ENCODE measurements around the gene HOXD3. TPM values are rescaled to one million over a fixed set of nuclear protein-coding genes. Genes with fewer than 3 reads are reported as not detected.

Gene HOXD3
- total RNA-seq, 4 donors from 2014 or later: 0.56 to 3.1 (median 1.7) TPM; not detected in 1

- peak in 1 of 2 donors; percentile 82 for DNase-seq (ENCODE audit: low spot score in 2 of 2)
- intact Hi-C loops (cut with DNase I; ENCODE audit: low total_unique reads): no loop called here
- H3K4me3 ChIP-seq (ENCODE audit: low read depth, poor library complexity, severe bottlenecking): no peak overlapping the region
- TF ChIP-seq CTCF (IDR thresholded peaks at IDR 0.05): no peak
- no peak for TF ChIP-seq POLR2A (IDR thresholded peaks at IDR 0.05)
- 3 to 7% methylated on average over 29 to 48 of the region's 68 CpGs for WGBS, 2 donors
These were observed 21.1 kb downstream of the HOXD3 start for GRCh38 chr2:176178038-176178756.

GRCh38 chr2:176178757-176179295 is 21.7 kb downstream of the HOXD3 start:
- 20 to 23% methylated on average over 7 of the region's 7 CpGs for WGBS, 2 donors
- H3K4me3 ChIP-seq (ENCODE audit: low read depth, poor library complexity, severe bottlenecking): no peak overlapping the region
- DNase-seq (ENCODE audit: low spot score in 2 of 2): no peak
- TF ChIP-seq POLR2A (IDR thresholded peaks at IDR 0.05) (no peak), CTCF (IDR thresholded peaks at IDR 0.05) (no peak)
- intact Hi-C loops (cut with DNase I; ENCODE audit: low total_unique reads): no loop called here

GRCh38 chr2:176181551-176181950 is 24.4 kb downstream of the HOXD3 start:
- H3K4me3 ChIP-seq (ENCODE audit: low read depth, poor library complexity, severe bottlenecking): no peak overlapping the region
- DNase-seq (ENCODE audit: low spot score in 2 of 2): peak in 1 of 2 donors; percentile 42
- intact Hi-C loops (cut with DNase I; ENCODE audit: low total_unique reads): no loop called here
- WGBS, 2 donors: 73 to 80% methylated on average over 3 of the region's 3 CpGs
- TF ChIP-seq POLR2A (IDR thresholded peaks at IDR 0.05) (no peak), CTCF (IDR thresholded peaks at IDR 0.05) (no peak)

DNA sequence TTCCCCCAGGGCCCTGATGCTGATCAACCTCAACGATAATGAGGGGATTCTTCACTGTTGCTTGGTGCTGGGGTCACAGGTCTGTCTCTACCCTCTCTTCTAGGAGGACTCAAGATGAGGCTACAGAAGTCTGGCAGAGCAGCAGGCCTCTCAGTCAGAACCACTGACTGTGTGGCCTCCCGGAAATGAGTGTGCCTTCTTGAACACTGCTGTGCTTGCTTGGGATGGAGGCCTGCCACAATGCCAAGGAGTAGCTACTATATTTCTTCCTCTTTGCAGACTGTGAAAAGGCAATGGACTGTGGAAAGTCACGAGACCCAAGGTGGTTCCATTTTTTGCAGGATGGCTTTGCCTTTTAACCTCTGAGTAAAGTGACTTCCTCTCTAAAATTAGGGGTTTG is 25.6 kb downstream of the HOXD3 start:
- TF ChIP-seq POLR2A (IDR thresholded peaks at IDR 0.05): no peak
- no peak for TF ChIP-seq CTCF (IDR thresholded peaks at IDR 0.05)
- H3K4me3 ChIP-seq (ENCODE audit: low read depth, poor library complexity, severe bottlenecking): no peak overlapping the region
- intact Hi-C loops (cut with DNase I; ENCODE audit: low total_unique reads): no loop called here
- DNase-seq (ENCODE audit: low spot score in 2 of 2): peak in 1 of 2 donors; percentile 54
- 86 to 88% methylated on average over 3 of the region's 3 CpGs for WGBS, 2 donors

DNA sequence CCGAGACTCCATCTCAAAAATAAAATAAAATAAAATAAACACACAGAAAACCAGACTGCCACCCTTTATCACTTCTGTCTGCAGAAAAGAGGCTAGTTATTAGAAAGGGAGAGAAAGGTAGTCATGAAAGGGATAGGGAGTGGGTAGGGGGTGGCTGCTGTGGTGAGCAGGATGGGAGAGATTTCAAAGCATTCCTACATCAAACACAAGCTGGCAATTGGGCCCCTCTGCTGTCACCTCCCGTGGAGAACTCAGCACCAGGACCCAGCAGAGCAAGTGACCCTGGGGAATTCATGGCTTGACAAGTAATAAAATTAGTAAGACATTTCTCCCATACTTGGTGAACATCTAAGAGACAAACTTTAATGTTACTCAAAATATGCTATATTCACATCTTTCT is 27.6 kb downstream of the HOXD3 start:
- peak in 1 of 2 donors; percentile 62 for DNase-seq (ENCODE audit: low spot score in 2 of 2)
- no peak for TF ChIP-seq CTCF (IDR thresholded peaks at IDR 0.05)
- TF ChIP-seq POLR2A (IDR thresholded peaks at IDR 0.05): no peak
- intact Hi-C loops (cut with DNase I; ENCODE audit: low total_unique reads): no loop called here
- WGBS, 2 donors: 67 to 69% methylated on average over 2 of the region's 2 CpGs
- H3K4me3 ChIP-seq (ENCODE audit: low read depth, poor library complexity, severe bottlenecking): no peak overlapping the region

Data from lower leg skin (tissue), 4 donors.